ENCODE measurements around the gene FGD2. TPM values are rescaled to one million over a fixed set of nuclear protein-coding genes. Genes with fewer than 3 reads are reported as not detected.
"Not testable (repeated sequence)": the region's sequence is repeated elsewhere in the genome, so short reads cannot be mapped to it uniquely, and the experiment has no call there.

Gene FGD2
- total RNA-seq, 2 donors from 2014 or later = 9.1 to 9.3 TPM

- no peaks in the 10 kb centered on the region for H3K9me3 Mint-ChIP-seq
- peak overlapping the region; percentile 60 for H3K4me3 Mint-ChIP-seq
- no peak for DNase-seq (ENCODE audit: low spot score)
- H3K4me1 Mint-ChIP-seq (ENCODE audit: low read depth in 2 of 2) = peaks cover 37 to 55% of the 10 kb centered on the region in 2 donors
- H3K36me3 Mint-ChIP-seq = no peaks in the 10 kb centered on the region
- H3K27me3 Mint-ChIP-seq = no peaks in the 10 kb centered on the region
- peak overlapping the region; percentile 75 to 84 for H3K27ac Mint-ChIP-seq
- ATAC-seq = no peak
Measured at GRCh38 chr6:37038292-37039198, 33.1 kb downstream of the FGD2 start.

- peaks cover 29 to 45% of the 10 kb centered on the region in 2 donors for H3K4me1 Mint-ChIP-seq (ENCODE audit: low read depth in 2 of 2)
Measured at GRCh38 chr6:37039958-37040357, 34.5 kb downstream of the FGD2 start.

GRCh38 chr6:37041521-37041920, 36.1 kb downstream of the FGD2 start:
- Mint-ChIP-seq H3K27me3 (no peaks in the 10 kb centered on the region), H3K4me3 (peak overlapping the region; percentile 58), H3K4me1 (ENCODE audit: low read depth in 2 of 2) (peaks cover 37 to 48% of the 10 kb centered on the region in 2 donors), H3K27ac (peak overlapping the region; percentile 75 to 84), H3K36me3 (no peaks in the 10 kb centered on the region), H3K9me3 (no peaks in the 10 kb centered on the region)
- ATAC-seq = peak; percentile 12 to 58
- no peak for DNase-seq (ENCODE audit: low spot score)

More at GRCh38 chr6:37039958-37040357, 34.5 kb downstream of the FGD2 start:
- no peaks in the 10 kb centered on the region for H3K36me3 Mint-ChIP-seq
- no peaks in the 10 kb centered on the region for H3K27me3 Mint-ChIP-seq
- H3K9me3 Mint-ChIP-seq = no peaks in the 10 kb centered on the region
- no peak for DNase-seq (ENCODE audit: low spot score)
- peak overlapping the region; percentile 75 to 84 for H3K27ac Mint-ChIP-seq
- H3K4me3 Mint-ChIP-seq = peak overlapping the region; percentile 57
- peak; percentile 74 to 85 for ATAC-seq

GRCh38 chr6:37042150-37042549, 36.7 kb downstream of the FGD2 start:
- Mint-ChIP-seq H3K27ac (peak overlapping the region; percentile 75 to 84), H3K9me3 (no peaks in the 10 kb centered on the region), H3K4me3 (peak overlapping the region; percentile 58), H3K4me1 (ENCODE audit: low read depth in 2 of 2) (peaks cover 40 to 53% of the 10 kb centered on the region in 2 donors), H3K36me3 (no peaks in the 10 kb centered on the region), H3K27me3 (no peaks in the 10 kb centered on the region)
- ATAC-seq (no peak), DNase-seq (ENCODE audit: low spot score) (no peak)

GRCh38 chr6:37043091-37043490, 37.6 kb downstream of the FGD2 start:
- not testable (repeated sequence) for ATAC-seq; H3K9me3 Mint-ChIP-seq; H3K27me3 Mint-ChIP-seq; DNase-seq (ENCODE audit: low spot score); H3K36me3 Mint-ChIP-seq
- Mint-ChIP-seq H3K27ac (peak overlapping the region; percentile 75 to 84), H3K4me1 (ENCODE audit: low read depth in 2 of 2) (peaks cover 48 to 62% of the 10 kb centered on the region in 2 donors), H3K4me3 (peak overlapping the region; percentile 2)

- ATAC-seq (no peak), DNase-seq (ENCODE audit: low spot score) (no peak)
- Mint-ChIP-seq H3K9me3 (no peaks in the 10 kb centered on the region), H3K36me3 (peaks cover 7% of the 10 kb centered on the region), H3K4me3 (peak overlapping the region; percentile 83), H3K4me1 (ENCODE audit: low read depth in 2 of 2) (peaks cover 63 to 68% of the 10 kb centered on the region in 2 donors), H3K27ac (peak overlapping the region; percentile 98 to 100), H3K27me3 (no peaks in the 10 kb centered on the region)
Measured at GRCh38 chr6:37047346-37047688, 41.9 kb downstream of the FGD2 start.

GRCh38 chr6:37047689-37048402, 42.4 kb downstream of the FGD2 start:
- Mint-ChIP-seq H3K27me3 (no peaks in the 10 kb centered on the region), H3K4me3 (peak overlapping the region; percentile 83), H3K27ac (peak overlapping the region; percentile 98 to 100), H3K4me1 (ENCODE audit: low read depth in 2 of 2) (peaks cover 63 to 65% of the 10 kb centered on the region in 2 donors), H3K9me3 (no peaks in the 10 kb centered on the region), H3K36me3 (peaks cover 7% of the 10 kb centered on the region)
- peak in 1 of 2 donors; percentile 11 for ATAC-seq
- no peak for DNase-seq (ENCODE audit: low spot score)

GRCh38 chr6:37048403-37048850, 43.0 kb downstream of the FGD2 start:
- Mint-ChIP-seq H3K36me3 (peaks cover 7% of the 10 kb centered on the region), H3K27ac (peak overlapping the region; percentile 98 to 100), H3K4me1 (ENCODE audit: low read depth in 2 of 2) (peaks cover 61% of the 10 kb centered on the region in 2 donors), H3K4me3 (peak overlapping the region; percentile 98), H3K9me3 (no peaks in the 10 kb centered on the region), H3K27me3 (no peaks in the 10 kb centered on the region)
- ATAC-seq (no peak), DNase-seq (ENCODE audit: low spot score) (no peak)

- peak; percentile 94 for DNase-seq (ENCODE audit: low spot score)
- H3K36me3 Mint-ChIP-seq = peaks cover 7% of the 10 kb centered on the region
- ATAC-seq = peak; percentile 68 to 79
- H3K4me1 Mint-ChIP-seq (ENCODE audit: low read depth in 2 of 2) = peaks cover 57 to 61% of the 10 kb centered on the region in 2 donors
- H3K4me3 Mint-ChIP-seq = peak overlapping the region; percentile 98
- no peaks in the 10 kb centered on the region for H3K9me3 Mint-ChIP-seq
- H3K27me3 Mint-ChIP-seq = no peaks in the 10 kb centered on the region
- H3K27ac Mint-ChIP-seq = peak overlapping the region; percentile 98 to 100
Measured at GRCh38 chr6:37048851-37049757, 43.6 kb downstream of the FGD2 start.

GRCh38 chr6:37049758-37050044, 44.2 kb downstream of the FGD2 start:
- Mint-ChIP-seq H3K27me3 (no peaks in the 10 kb centered on the region), H3K4me1 (ENCODE audit: low read depth in 2 of 2) (peaks cover 63 to 65% of the 10 kb centered on the region in 2 donors), H3K4me3 (peak overlapping the region; percentile 98), H3K9me3 (no peaks in the 10 kb centered on the region), H3K27ac (peak overlapping the region; percentile 98 to 100), H3K36me3 (peaks cover 7% of the 10 kb centered on the region)
- DNase-seq (ENCODE audit: low spot score) = no peak
- ATAC-seq = peak; percentile 0 to 5

- H3K27ac Mint-ChIP-seq = peak overlapping the region; percentile 98 to 100
- H3K9me3 Mint-ChIP-seq = no peaks in the 10 kb centered on the region
Measured at GRCh38 chr6:37050045-37050853, 44.8 kb downstream of the FGD2 start.

GRCh38 chr6:37050854-37051137, 45.3 kb downstream of the FGD2 start:
- peak overlapping the region; percentile 98 for H3K4me3 Mint-ChIP-seq
- ATAC-seq (no peak), DNase-seq (ENCODE audit: low spot score) (no peak)
- H3K4me1 Mint-ChIP-seq (ENCODE audit: low read depth in 2 of 2) = peaks cover 64 to 68% of the 10 kb centered on the region in 2 donors
- H3K9me3 Mint-ChIP-seq = no peaks in the 10 kb centered on the region
- peak overlapping the region; percentile 98 to 100 for H3K27ac Mint-ChIP-seq
- no peaks in the 10 kb centered on the region for H3K27me3 Mint-ChIP-seq
- peaks cover 7% of the 10 kb centered on the region for H3K36me3 Mint-ChIP-seq

More at GRCh38 chr6:37050045-37050853, 44.8 kb downstream of the FGD2 start:
- peak overlapping the region; percentile 98 for H3K4me3 Mint-ChIP-seq
- DNase-seq (ENCODE audit: low spot score) = peak; percentile 97
- H3K36me3 Mint-ChIP-seq = peaks cover 7% of the 10 kb centered on the region
- ATAC-seq = peak; percentile 73 to 77
- H3K27me3 Mint-ChIP-seq = no peaks in the 10 kb centered on the region
- peaks cover 66 to 68% of the 10 kb centered on the region in 2 donors for H3K4me1 Mint-ChIP-seq (ENCODE audit: low read depth in 2 of 2)

All from natural killer cell treated with Interleukin-12 subunit alpha and Interleukin-12 subunit beta and Interleukin-15 and Interleukin-18, amount 100 ng/mL, for 72 hours (primary cell).